ENCODE measurements around the gene BTN3A1. TPM values are rescaled to one million over a fixed set of nuclear protein-coding genes. Genes with fewer than 3 reads are reported as not detected.

Gene BTN3A1
- total and polyA plus RNA-seq, 2 of the 13 experiments (the other 11 are each of a cell fraction or from before 2014, with no cell fraction given): 13.3 to 14.0 TPM

DNA sequence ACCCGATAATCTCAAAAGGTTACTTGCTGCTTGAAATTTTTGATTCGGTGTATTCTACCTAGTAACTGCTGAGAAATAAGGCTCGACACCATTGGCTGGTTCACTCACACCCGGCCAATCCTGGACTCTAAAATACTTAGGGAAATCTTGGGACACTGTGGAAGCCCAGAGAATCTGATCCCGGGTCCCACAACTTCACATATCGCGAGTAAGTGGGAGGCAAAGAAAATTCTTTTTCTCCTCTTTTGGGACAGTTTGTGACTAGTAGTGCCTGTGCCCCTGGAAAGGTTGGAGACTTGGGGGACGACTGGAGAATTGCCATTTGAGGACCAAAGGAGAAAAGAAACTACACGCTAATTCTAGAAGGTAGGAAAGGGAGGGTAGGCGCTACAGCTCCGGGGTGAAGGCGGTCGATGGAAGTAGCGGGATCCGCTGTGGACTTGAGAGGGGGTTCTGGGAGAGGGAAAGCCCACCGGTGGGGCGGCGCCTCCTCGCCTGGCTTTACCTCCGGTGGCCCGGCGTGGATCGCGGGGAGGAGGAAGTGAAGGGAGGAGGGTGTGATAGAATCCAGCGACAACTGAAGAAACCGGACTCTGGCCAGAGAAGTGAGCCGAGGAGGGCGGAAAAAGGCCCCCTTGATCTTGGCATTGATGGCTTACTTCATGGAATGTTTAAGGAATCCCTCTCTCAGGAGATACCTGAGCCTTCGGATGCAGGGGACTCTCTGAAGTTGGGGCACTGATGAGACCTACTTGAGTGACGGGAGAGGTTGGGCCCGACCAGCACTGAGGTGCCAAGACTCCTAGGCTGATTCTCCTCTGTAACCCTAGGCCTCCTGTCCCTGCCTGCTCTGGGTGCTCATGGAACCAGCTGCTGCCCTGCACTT lies 19.4 kb downstream of the BTN3A1 start (continued):
- TF ChIP-seq CBFB (CRISPR knock-in tag; IDR thresholded peaks at IDR 0.05) (no peak), ZNF562 (CRISPR knock-in tag; IDR thresholded peaks at IDR 0.05; ENCODE audit: borderline replicate concordance) (no peak), ZNF3 (CRISPR knock-in tag; IDR thresholded peaks at IDR 0.05) (no peak), YEATS4 (CRISPR knock-in tag; IDR thresholded peaks at IDR 0.05; ENCODE audit: borderline replicate concordance) (peak; percentile 64), ETV6 (CRISPR knock-in tag; conservative IDR thresholded peaks at IDR 0.05) (no peak), ATAD3A (CRISPR knock-in tag; IDR thresholded peaks at IDR 0.05) (no peak), ZNF546 (CRISPR knock-in tag; conservative IDR thresholded peaks at IDR 0.05) (no peak), E2F2 (CRISPR knock-in tag; IDR thresholded peaks at IDR 0.05; ENCODE audit: borderline replicate concordance) (0 out of 2 replicates have a peak, but pooled peaks have one; percentile 33), ZNF629 (CRISPR knock-in tag; conservative IDR thresholded peaks at IDR 0.05) (no peak), SP1 (IDR thresholded peaks at IDR 0.05) (no peak), SP1 (CRISPR knock-in tag; IDR thresholded peaks at IDR 0.05) (no peak), FOXA3 (CRISPR knock-in tag; IDR thresholded peaks at IDR 0.05) (no peak), NBN (conservative IDR thresholded peaks at IDR 0.05) (no peak), NCOA2 (CRISPR knock-in tag; IDR thresholded peaks at IDR 0.05) (no peak), UBTF (CRISPR knock-in tag; IDR thresholded peaks at IDR 0.05) (peak; percentile 50; the same call in 1 of the 2 replicates), JUN (CRISPR knock-in tag; IDR thresholded peaks at IDR 0.05) (no peak), MLX (CRISPR knock-in tag; IDR thresholded peaks at IDR 0.05) (no peak), ZFYVE20 (CRISPR knock-in tag; IDR thresholded peaks at IDR 0.05; ENCODE audit: borderline replicate concordance, low read depth) (no peak), ZNF225 (CRISPR knock-in tag; IDR thresholded peaks at IDR 0.05) (peak; percentile 70; the same call in 1 of the 2 replicates), MAFG (CRISPR knock-in tag; IDR thresholded peaks at IDR 0.05) (no peak), FOXO1 (CRISPR knock-in tag; IDR thresholded peaks at IDR 0.05) (no peak), ISX (CRISPR knock-in tag; conservative IDR thresholded peaks at IDR 0.05) (no peak), ZKSCAN5 (CRISPR knock-in tag; IDR thresholded peaks at IDR 0.05) (no peak), TBP (CRISPR knock-in tag; IDR thresholded peaks at IDR 0.05) (no peak), RCOR2 (CRISPR knock-in tag; IDR thresholded peaks at IDR 0.05) (no peak), ZNF564 (CRISPR knock-in tag; IDR thresholded peaks at IDR 0.05) (no peak)
- TF ChIP-seq, protein P1, sequence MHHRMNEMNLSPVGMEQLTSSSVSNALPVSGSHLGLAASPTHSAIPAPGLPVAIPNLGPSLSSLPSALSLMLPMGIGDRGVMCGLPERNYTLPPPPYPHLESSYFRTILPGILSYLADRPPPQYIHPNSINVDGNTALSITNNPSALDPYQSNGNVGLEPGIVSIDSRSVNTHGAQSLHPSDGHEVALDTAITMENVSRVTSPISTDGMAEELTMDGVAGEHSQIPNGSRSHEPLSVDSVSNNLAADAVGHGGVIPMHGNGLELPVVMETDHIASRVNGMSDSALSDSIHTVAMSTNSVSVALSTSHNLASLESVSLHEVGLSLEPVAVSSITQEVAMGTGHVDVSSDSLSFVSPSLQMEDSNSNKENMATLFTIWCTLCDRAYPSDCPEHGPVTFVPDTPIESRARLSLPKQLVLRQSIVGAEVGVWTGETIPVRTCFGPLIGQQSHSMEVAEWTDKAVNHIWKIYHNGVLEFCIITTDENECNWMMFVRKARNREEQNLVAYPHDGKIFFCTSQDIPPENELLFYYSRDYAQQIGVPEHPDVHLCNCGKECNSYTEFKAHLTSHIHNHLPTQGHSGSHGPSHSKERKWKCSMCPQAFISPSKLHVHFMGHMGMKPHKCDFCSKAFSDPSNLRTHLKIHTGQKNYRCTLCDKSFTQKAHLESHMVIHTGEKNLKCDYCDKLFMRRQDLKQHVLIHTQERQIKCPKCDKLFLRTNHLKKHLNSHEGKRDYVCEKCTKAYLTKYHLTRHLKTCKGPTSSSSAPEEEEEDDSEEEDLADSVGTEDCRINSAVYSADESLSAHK (CRISPR knock-in tag; IDR thresholded peaks at IDR 0.05; ENCODE audit: borderline replicate concordance): no peak
